AG08396 (cell line): ENCODE measurements around the gene PYCARD.
"Not testable (repeated sequence)": the region's sequence is repeated elsewhere in the genome, so short reads cannot be mapped to it uniquely, and the experiment has no call there.

Experiments
- DNase-seq: peaks from one replicate; pipeline ENCODE4 v3.0.0; 2012; ENCODE audit warnings: low spot score, mixed read lengths

Gene PYCARD

DNA sequence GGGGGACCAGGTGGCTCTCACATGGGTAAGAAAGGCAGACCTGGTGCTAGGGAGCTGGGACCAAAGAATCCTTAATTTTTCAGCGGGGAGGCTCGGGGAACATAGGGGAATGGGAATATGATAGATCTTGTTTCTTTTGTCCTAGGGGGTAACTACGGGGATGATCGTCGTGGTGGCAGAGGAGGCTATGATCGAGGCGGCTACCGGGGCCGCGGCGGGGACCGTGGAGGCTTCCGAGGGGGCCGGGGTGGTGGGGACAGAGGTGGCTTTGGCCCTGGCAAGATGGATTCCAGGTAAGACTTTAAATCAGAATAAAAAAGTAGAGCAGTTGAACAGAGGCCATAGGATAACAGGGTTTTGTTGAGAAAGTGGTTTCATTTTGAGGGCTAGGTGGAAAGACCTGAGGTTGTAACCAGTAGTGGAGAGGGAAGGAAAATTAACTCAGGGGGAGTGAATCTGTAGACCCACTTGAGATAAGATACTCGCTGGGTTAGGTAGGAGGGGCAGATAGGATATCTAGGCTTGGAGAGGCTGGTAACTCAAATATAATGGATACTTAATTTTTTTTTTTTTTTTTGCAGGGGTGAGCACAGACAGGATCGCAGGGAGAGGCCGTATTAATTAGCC, 11.6 kb downstream of the PYCARD start:
- DNase-seq, result no peak

DNA sequence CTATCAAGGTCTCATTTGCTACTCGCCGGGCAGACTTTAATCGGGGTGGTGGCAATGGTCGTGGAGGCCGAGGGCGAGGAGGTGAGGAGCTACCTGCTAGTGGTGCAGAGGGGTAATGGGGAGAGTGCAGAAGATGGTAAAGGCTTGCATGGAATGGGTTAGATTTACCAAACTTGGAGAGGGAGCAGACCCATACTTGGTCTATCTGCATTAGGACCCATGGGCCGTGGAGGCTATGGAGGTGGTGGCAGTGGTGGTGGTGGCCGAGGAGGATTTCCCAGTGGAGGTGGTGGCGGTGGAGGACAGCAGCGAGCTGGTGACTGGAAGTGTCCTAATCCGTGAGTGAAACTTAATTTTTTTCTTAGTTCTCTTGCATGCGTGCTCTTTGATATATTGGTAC, 12.5 kb downstream of the PYCARD start:
- no peak for DNase-seq

- DNase-seq, result no peak
These were observed 13.2 kb downstream of the PYCARD start for GRCh38 chr16:31189412-31189778.

DNA sequence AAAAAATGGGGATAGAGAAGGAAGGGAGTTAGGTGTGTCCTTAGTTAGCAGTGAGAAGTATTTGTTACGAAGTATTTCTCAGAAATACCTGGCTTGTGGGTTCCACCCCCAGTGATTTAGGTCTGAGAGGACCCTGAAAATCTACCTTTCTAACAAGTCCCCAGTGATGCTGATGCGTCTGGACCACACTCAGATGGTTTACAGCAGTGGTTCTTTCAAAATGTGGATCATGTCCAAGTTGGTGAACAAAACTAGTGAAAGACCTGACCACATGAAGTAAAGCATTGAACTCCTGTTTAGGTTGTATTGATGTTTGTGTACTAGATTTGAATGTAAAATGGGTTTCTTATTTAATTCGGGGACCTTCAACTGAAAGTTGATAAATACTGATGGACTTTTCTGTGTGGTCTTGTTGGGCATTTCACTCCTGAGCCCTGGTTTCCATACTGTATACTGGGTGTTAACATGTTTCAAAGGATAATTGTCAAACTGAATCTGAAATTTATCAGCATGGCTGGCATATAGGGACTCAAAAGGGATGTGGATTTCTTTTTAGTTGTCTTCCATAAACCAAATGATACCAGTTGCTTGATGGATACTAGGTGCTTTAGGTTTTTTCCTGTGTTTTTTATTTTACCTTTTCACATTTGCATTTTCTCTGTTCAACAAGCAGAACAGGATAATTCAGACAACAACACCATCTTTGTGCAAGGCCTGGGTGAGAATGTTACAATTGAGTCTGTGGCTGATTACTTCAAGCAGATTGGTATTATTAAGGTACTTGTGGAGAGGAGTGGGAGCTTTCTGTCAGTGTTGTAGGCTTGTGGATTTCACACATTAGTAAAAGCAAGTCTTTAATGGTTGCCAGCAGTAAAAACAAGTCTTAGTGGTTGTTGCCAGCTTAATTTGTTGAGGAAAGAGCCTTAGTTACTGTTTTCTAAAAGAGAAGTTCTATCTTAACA, 13.8 kb downstream of the PYCARD start:
- no peak for DNase-seq

DNA sequence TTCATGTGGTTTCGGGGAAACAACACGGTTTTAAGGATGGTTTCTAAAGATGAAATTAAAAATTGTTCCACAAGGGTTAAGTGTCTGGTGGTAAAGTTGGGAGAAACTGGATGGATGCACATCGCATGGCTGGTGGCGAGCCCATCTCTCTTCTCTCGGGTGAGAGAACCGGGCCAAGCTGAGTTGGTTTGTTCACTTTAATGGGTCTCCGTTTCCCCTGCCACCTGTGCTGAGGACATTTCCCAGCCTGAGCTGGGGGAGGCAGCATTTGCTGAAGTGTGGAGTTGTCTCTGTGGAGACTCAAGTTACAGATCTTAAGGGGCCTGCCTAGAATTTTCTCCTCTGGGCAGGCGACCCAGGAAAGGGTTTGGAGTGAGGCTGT, 14.8 kb downstream of the PYCARD start:
- no peak for DNase-seq

DNA sequence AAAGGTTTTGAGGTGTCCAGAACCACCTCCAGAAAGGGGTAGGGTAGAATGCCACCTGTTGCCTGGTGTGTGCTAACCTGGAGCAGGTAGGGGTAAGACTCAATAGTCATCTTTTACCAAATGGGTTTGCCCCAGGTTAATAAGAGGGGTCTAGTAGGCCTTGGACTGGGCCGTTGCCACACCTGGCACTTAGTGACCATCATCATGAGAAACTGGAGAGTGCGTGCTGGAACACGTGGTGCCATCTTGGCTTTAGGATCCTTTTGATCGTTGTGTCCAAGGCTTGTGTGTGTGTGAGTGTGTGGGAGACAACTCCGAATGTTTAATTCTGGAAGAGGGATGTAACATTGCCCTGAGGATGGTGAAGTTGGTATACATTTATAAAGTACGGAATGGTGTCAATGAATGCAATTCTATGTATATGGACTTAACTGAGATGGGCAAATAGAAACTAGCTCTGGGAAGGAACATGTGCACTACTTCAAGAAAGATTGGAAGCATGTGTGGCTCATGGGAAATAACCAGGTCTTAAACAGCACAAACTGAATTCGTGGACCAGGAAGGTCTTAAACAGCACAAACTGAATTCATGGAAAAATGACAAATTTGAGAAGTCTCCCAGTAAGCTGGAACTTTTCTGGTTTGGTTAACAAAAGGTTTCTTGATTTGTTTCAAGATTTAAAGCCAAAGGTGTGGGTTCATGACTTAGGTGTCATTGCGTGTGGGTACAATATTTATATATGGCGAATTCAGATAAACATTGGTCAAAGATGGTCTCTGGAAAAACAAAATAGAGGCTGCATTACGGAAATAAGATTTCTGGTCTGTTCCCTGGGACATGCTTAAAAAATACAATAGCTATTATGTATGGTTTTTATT, 15.4 kb downstream of the PYCARD start:
- DNase-seq, result no peak

GRCh38 chr16:31186176-31186575, 16.4 kb downstream of the PYCARD start:
- no peak for DNase-seq

GRCh38 chr16:31185339-31185738, 17.2 kb downstream of the PYCARD start:
- no peak for DNase-seq

DNA sequence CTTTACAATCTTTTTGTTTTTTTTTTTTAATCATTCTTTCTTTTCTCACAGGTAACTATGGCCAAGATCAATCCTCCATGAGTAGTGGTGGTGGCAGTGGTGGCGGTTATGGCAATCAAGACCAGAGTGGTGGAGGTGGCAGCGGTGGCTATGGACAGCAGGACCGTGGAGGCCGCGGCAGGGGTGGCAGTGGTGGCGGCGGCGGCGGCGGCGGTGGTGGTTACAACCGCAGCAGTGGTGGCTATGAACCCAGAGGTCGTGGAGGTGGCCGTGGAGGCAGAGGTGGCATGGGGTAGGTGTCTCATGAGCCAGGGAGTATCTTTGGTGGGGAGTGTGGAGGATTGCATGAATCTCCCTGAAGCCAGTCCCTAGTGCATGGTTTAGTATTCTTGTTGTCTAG, 17.7 kb downstream of the PYCARD start:
- no peak for DNase-seq

- DNase-seq, result no peak
These were observed 18.8 kb downstream of the PYCARD start for GRCh38 chr16:31183432-31184428.

DNA sequence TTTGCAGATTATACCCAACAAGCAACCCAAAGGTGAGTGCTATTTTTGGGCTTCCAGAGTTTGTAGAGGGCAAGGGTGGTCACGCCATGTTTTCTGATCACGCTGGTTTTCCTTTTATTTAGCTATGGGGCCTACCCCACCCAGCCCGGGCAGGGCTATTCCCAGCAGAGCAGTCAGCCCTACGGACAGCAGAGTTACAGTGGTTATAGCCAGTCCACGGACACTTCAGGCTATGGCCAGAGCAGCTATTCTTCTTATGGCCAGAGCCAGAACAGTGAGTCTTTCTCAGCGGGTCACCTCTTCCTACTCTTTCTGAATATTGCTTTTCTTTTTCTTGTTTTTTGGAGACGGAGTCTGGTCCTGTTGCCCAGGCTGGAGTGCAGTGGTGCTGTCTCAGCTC, 20.2 kb downstream of the PYCARD start:
- no peak for DNase-seq

- no peak for DNase-seq
These were observed 21.3 kb downstream of the PYCARD start for GRCh38 chr16:31181102-31181830.

GRCh38 chr16:31179747-31180459, 22.7 kb downstream of the PYCARD start, which contains the start of gene FUS:
Gene FUS (plus strand): TSS chr16:31180139. CDS start chr16:31180215, 76 bp downstream.
- peak; percentile 97 for DNase-seq

GRCh38 chr16:31179219-31179746, 23.3 kb downstream of the PYCARD start:
- DNase-seq, result no peak

GRCh38 chr16:31177136-31177535, 25.4 kb downstream of the PYCARD start:
- DNase-seq, result no peak

- DNase-seq, result not testable (repeated sequence)
These were observed 32.5 kb downstream of the PYCARD start for GRCh38 chr16:31170048-31170447.

DNA sequence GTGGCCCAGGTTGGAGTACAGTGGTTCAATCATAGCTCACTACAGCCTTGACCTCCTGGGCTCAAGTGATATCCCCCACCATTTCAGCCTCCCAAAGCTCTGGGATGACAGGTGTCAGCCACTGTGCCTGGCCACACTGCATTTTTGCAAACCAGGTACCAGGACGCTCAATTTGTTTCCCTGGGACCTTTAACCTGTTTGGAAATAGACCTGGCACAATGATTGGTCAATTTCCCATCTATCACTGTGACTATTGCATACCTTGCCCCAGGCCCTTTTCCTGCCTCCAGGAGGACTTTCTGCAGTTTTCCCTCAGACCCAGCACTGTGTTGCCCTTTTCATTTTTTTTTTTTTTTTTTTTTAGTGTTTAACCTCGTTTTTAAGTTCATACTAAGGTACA, 33.7 kb downstream of the PYCARD start:
- no peak for DNase-seq

DNA sequence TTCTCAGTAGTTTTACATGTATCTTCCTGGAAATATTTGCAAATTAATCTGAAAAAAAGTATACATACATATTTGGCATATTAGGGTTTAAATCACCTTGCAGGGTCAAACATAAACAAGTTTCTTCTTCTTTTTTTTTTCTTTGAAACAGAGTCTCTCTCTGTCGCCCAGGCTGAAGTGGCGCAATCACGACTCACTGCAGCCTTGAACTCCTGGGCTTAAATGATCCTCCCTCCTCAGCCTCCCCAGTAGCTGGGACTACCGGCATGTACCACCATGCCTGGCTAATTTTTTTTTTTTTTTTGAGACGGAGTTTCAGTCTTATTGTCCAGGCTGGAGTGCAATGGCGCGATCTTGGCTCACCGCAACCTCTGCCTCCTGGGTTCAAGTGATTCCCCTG, 35.2 kb downstream of the PYCARD start:
- no peak for DNase-seq

DNA sequence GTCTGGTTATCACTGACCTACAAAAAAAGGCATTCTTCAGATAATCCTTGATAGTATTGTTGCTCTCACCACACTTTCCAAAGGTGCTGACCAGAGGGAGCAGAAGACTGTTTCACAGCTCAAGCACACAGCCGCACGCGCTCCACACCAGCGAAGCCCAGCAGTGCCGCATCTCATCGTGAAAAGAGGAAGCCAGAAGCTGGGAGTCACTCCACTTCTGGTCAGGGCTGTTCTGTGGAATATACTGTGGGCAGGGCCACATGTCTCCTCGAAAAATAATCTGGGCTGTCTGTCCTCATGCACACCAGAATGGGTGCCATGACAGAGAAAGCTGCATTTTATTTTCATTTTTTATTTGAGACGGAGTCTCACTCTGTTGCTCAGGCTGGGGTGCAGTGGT, 45.4 kb downstream of the PYCARD start:
- DNase-seq, result no peak
